DND-41 (cell line): ENCODE data around the gene LRRC61.

Experiments
- ATAC-seq: fragments of 200-7000 bp; cut with Tn5 transposase; 3 replicates; pipeline ENCODE4 v1.9.1; 2021; ENCODE audit warnings: low read depth; ENCODE audit not compliant: insufficient read depth
- DNase-seq: peaks from one replicate; pipeline ENCODE4 v3.0.0-alpha.2; 2020
- H2AFZ ChIP-seq: 2 replicates; pipeline ENCODE4 v1.6.0; 2012; ENCODE audit warnings: low read depth, low read length
- H3K27ac ChIP-seq: 2 replicates; pipeline ENCODE4 v1.5.1; 2012; ENCODE audit warnings: low read length, inconsistent platforms
- H3K27me3 ChIP-seq: fragments of 200-600 bp; sonication (generic); 2 replicates; pipeline ENCODE4 v1.6.0; 2012; ENCODE audit warnings: low read length, mild to moderate bottlenecking, inconsistent platforms; ENCODE audit not compliant: insufficient read depth, poor library complexity
- H3K36me3 ChIP-seq: 2 replicates; pipeline ENCODE4 v1.5.1; 2012; ENCODE audit warnings: low read length, inconsistent platforms; ENCODE audit not compliant: insufficient read depth
- H3K4me1 ChIP-seq: 2 replicates; pipeline ENCODE4 v1.5.1; 2012; ENCODE audit warnings: mild to moderate bottlenecking, low read length; ENCODE audit not compliant: insufficient read depth
- H3K4me2 ChIP-seq: 2 replicates; pipeline ENCODE4 v1.6.0; 2012; ENCODE audit warnings: mild to moderate bottlenecking, moderate library complexity, low read length, inconsistent platforms; ENCODE audit not compliant: insufficient read depth
- H3K4me3 ChIP-seq, 2 experiments: fragments of 200-600 bp in 1 of 2; shearing (Covaris generic) in 1 of 2; 2 replicates each; pipeline ENCODE4 v1.5.1; 2012 to 2016; ENCODE audit warnings: inconsistent platforms in 2 of 2, low read length in 2 of 2, mild to moderate bottlenecking in 2 of 2, low read depth in 1 of 2, moderate library complexity in 1 of 2
- H3K79me2 ChIP-seq: 2 replicates; pipeline ENCODE4 v1.6.0; 2012; ENCODE audit warnings: low read length, inconsistent platforms; ENCODE audit not compliant: insufficient read depth
- H3K9ac ChIP-seq: 2 replicates; pipeline ENCODE4 v1.6.0; 2012; ENCODE audit warnings: low read depth, mild to moderate bottlenecking, inconsistent platforms, low read length, moderate library complexity
- H3K9me3 ChIP-seq: 2 replicates; pipeline ENCODE4 v1.5.1; 2012; ENCODE audit warnings: low read length, moderate library complexity, mild to moderate bottlenecking, inconsistent platforms; ENCODE audit not compliant: insufficient read depth, severe bottlenecking
- H4K20me1 ChIP-seq: 2 replicates; pipeline ENCODE4 v1.6.0; 2012; ENCODE audit warnings: low read length; ENCODE audit not compliant: insufficient read depth
- EZH2 ChIP-seq: IDR thresholded peaks from 3 replicates; pipeline ENCODE4 v1.6.1; 2012; ENCODE audit warnings: borderline replicate concordance, low read depth, mild to moderate bottlenecking, moderate library complexity, low read length, inconsistent platforms; ENCODE audit not compliant: severe bottlenecking
- TF ChIP-seq, protein P1 (sequence below): IDR thresholded peaks from 2 replicates; pipeline ENCODE4 v1.5.1; 2012; ENCODE audit warnings: borderline replicate concordance, low read length, moderate library complexity, mild to moderate bottlenecking; ENCODE audit not compliant: poor library complexity, severe bottlenecking; ENCODE audit errors: extremely low read depth

Gene LRRC61

DNA sequence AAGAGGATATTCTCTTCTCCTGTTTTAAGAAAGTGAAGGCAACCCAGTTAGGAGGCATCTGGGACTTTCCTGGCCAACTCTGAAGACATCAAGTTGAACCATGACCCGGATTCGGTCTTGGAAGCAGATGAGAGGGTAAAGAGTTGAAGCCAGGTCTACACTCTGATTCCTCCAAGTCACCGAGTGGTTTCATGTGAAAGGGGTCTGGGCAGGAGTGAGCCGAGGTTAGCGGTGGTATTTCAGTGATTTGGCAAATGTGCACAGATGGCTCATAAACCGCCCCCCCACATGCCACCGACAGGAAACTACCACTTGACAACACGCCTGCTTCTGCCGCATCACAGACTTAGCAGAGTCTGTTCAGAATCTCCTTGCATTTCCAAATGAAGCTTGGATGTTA is 34.1 kb downstream of the LRRC61 start:
- ATAC-seq (peak; percentile 85), DNase-seq (peak; percentile 96)

DNA sequence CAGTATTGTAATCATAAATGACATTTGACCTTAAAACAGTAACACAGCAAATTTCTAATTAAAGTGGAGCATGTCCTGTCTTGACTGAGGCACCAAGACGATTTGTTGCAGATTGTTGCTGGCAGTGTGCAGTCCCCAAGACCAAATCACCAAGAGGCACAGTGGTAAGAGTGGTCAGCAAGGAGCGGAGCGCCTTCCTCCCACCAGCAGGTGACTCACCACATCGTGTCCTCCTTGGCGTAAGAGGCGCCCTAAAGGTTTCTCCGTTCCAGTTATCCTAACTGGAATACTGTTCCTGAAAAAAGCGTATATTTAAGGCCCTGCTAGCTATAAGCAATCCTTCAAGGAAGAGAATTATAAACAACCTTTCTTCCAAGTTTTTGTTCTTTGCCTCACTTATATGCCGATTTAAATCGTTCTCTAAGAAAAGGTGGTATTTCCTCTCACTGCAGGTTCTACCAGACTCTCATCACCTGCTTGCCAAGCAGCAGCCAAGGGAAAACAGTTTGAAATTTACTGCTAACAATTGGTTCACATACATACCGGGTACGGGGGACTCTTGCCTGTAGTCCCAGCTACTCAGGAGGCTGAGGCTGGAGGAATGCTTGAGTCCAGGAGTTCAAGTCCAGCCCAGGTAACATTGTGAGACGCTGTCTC is 34.7 kb downstream of the LRRC61 start:
- Histone ChIP-seq H3K36me3 (no peaks in the 10 kb centered on the region), H3K4me2 (peak overlapping the region; percentile 65), H2AFZ (no peak overlapping the region), H3K4me1 (peaks cover 77% of the 10 kb centered on the region), H3K9me3 (no peaks in the 10 kb centered on the region), H3K79me2 (peaks cover 43% of the 10 kb centered on the region), H3K4me3 (peak overlapping the region in 1 of 2 experiments; percentile 26; a peak in 2 of 4 replicates), H4K20me1 (no peaks in the 10 kb centered on the region), H3K27me3 (no peaks in the 10 kb centered on the region), H3K9ac (peak overlapping the region; percentile 51), H3K27ac (peak overlapping the region; percentile 90)
- TF ChIP-seq, protein P1, sequence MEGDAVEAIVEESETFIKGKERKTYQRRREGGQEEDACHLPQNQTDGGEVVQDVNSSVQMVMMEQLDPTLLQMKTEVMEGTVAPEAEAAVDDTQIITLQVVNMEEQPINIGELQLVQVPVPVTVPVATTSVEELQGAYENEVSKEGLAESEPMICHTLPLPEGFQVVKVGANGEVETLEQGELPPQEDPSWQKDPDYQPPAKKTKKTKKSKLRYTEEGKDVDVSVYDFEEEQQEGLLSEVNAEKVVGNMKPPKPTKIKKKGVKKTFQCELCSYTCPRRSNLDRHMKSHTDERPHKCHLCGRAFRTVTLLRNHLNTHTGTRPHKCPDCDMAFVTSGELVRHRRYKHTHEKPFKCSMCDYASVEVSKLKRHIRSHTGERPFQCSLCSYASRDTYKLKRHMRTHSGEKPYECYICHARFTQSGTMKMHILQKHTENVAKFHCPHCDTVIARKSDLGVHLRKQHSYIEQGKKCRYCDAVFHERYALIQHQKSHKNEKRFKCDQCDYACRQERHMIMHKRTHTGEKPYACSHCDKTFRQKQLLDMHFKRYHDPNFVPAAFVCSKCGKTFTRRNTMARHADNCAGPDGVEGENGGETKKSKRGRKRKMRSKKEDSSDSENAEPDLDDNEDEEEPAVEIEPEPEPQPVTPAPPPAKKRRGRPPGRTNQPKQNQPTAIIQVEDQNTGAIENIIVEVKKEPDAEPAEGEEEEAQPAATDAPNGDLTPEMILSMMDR: no peak
- no peak for TF ChIP-seq EZH2
- DNase-seq: peak; percentile 35
- peak; percentile 34 for ATAC-seq

More for the DNA sequence above, 34.1 kb downstream of the LRRC61 start:
- Histone ChIP-seq H3K27ac (peak overlapping the region; percentile 90), H3K9me3 (no peaks in the 10 kb centered on the region), H3K79me2 (peaks cover 37% of the 10 kb centered on the region), H3K4me2 (peak overlapping the region; percentile 65), H3K9ac (peak overlapping the region; percentile 51), H3K4me3 (peak overlapping the region in 1 of 2 experiments; percentile 46; a peak in 2 of 4 replicates), H3K27me3 (no peaks in the 10 kb centered on the region), H3K4me1 (peaks cover 71% of the 10 kb centered on the region), H3K36me3 (no peaks in the 10 kb centered on the region), H2AFZ (no peak overlapping the region), H4K20me1 (no peaks in the 10 kb centered on the region)
- TF ChIP-seq EZH2: no peak
- TF ChIP-seq, protein P1: peak; percentile 12

DNA sequence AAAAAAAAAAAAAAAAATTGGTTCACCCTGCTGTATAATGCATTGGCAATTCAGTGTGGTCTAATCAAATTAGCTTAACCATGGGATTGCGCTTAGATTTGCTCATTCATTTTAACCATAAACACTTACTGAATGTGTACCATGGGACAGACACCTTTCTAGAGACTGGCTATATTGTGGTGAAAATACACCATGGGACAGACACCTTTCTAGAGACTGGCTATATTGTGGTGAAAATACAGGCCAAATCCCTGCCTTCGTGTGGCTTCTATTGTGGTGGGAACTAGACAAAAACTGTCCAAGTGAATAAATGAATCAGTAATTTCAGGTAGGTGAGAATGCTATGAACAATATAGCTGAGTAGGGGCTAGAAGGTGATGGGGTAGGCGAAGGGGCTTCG is 35.3 kb downstream of the LRRC61 start:
- H3K36me3 ChIP-seq: no peaks in the 10 kb centered on the region
- H3K27ac ChIP-seq: peak overlapping the region; percentile 90
- peak overlapping the region; percentile 51 for H3K9ac ChIP-seq
- TF ChIP-seq, protein P1: no peak
- TF ChIP-seq EZH2: no peak
- no peak for ATAC-seq
- peaks cover 48% of the 10 kb centered on the region for H3K79me2 ChIP-seq
- DNase-seq: no peak
- H3K27me3 ChIP-seq: no peaks in the 10 kb centered on the region
- no peaks in the 10 kb centered on the region for H4K20me1 ChIP-seq
- no peak overlapping the region for H2AFZ ChIP-seq
- H3K9me3 ChIP-seq: no peaks in the 10 kb centered on the region
- H3K4me3 ChIP-seq: no peak overlapping the region
- peaks cover 83% of the 10 kb centered on the region for H3K4me1 ChIP-seq
- H3K4me2 ChIP-seq: peak overlapping the region; percentile 65
